Activated T-cell treated with anti-CD3 and anti-CD28 coated beads for 24 hours (primary cell): Measurements from ENCODE around the gene HNRNPA1L2.
"Not testable (repeated sequence)": the region's sequence is repeated elsewhere in the genome, so short reads cannot be mapped to it uniquely, and the experiment has no call there.

Experiments used
- DNase-seq: peaks from one replicate; pipeline ENCODE4 v3.0.0-alpha.2; 2020; ENCODE audit warnings: low read depth

Gene HNRNPA1L2

DNA sequence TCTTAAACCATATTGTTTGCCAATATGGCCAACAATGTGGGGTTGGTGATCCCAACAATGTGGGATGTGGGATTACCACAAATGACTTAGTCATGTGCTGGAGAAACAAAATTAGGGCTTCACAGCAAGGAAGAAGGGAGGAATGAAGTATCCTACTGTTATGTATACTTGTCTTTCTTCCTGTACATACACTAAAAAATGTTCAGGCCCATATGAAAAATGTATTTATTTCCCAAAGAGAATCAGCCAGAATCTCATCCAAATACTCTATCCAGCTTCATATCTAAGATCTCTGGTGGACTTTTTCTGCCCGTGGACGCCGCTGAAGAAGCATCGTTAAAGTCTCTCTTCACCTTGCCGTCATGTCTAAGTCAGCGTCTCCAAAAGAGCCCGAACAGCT is at the start of gene HNRNPA1L2:
Gene HNRNPA1L2 (plus strand): TSS at position 301 of the 400 bp plus-strand sequence. CDS start 62 bp downstream, at position 363.
- no peak for DNase-seq

DNA sequence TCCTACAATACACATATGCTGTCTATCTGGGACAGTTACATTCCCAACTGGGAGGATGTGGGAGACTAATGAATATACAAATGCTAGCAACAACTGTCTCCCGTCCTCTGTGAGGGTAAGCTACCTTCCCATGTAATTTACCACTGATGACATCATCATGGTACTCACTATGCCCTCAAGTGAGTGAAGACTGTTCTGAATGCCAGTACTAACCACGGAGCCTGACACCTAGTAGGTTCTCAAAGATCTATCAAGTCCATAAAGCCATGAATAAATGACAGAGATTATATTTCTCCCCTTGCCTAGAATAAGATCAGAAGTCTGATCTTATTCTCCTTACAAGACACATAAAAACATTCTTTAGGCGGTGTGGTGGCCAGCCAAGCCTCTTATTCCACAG is 49.1 kb upstream of the HNRNPA1L2 start:
- not testable (repeated sequence) for DNase-seq

DNA sequence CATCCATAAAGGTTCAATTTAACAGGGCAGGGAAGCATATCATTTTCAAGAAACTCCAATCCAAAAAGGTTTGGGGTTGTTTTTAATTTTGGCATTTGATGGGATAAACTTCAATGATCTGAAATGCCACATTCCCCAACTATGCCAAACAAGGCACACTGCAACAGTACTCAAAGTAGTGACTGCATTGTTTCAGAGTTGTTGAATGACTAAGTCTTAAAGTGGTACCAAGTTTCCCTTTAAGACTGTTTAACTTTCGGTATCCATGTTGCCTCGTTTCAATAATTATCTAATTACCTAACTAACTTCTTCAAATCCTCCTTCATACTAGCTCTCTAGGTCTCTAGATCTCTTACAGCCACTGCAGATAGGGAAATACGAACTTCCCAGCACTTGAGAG is 48.4 kb upstream of the HNRNPA1L2 start:
- DNase-seq = not testable (repeated sequence)

DNA sequence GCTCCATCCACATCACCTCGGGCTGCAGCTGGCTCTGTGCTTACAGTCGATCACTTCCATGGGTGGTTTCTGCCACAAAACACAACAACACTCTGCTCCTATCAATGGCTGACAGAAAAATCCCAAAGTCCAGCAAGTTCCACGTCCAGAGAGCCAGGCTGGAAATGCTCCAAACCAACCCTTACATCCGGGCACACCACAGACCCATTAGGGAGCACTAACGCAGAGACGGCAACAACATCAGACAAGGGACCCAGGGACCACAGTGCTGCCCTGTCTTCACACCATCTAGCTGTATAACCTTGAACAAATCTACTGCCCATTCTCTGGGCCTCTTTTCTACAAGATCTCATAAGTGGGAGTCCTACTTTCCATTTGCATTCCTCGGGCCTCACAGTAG is 47.9 kb upstream of the HNRNPA1L2 start:
- DNase-seq = not testable (repeated sequence)

DNA sequence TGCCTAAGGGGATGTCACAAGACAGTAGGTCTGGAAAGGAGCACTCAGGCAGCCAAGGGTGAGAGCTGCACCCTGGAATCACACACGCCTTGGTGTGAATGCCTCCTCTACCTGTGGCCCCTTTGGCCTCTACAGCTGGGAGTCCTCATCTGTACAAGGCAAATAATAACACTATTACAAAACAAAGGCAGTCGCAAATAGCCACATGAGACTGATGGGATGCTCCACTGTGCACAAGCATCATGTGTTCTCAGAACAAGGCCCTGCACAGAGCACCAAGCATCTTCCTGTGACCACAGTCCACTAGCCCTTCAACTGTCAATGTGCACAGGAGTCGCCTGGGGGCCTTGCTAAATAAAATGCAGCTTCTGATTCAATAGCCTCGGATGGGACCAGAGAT is 44.6 kb upstream of the HNRNPA1L2 start:
- no peak for DNase-seq

DNA sequence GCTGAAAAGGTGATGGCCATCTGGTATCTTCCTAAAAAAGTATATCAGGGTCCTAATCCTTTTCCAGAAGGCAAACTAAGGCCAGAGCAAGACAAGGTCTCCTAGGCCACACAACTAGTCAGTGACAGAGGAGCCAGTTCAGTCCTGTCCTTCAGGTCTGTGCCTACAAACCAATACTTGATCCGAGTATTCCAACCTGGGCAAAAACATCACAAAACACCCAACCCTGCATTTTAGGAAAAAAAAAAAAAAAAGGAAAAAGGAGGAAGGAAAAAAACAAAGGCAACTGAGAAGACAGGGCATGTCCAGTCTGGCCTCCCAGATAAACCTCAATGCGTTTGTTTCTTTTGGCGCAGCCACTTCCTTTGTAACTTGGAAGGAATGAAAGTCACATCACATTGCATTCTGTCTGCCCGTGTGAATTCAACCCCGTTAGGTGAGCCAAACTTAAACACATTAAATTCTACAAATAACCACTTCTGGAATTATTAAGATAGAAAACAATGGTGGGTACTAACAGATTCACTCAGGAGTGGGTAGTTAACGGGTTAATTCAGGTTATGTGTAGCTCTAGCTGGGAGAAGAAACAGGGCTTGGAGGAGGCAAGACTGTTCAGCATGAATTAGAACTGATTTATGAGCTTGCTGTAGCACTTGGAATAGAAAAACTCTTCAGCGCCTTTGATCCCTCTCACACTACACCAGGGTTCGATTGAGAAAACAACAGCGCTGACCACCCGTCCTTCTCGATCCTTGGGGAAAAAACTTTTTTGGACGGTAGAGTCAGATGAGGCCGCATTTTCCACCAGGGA is 43.0 kb upstream of the HNRNPA1L2 start:
- DNase-seq = no peak

DNA sequence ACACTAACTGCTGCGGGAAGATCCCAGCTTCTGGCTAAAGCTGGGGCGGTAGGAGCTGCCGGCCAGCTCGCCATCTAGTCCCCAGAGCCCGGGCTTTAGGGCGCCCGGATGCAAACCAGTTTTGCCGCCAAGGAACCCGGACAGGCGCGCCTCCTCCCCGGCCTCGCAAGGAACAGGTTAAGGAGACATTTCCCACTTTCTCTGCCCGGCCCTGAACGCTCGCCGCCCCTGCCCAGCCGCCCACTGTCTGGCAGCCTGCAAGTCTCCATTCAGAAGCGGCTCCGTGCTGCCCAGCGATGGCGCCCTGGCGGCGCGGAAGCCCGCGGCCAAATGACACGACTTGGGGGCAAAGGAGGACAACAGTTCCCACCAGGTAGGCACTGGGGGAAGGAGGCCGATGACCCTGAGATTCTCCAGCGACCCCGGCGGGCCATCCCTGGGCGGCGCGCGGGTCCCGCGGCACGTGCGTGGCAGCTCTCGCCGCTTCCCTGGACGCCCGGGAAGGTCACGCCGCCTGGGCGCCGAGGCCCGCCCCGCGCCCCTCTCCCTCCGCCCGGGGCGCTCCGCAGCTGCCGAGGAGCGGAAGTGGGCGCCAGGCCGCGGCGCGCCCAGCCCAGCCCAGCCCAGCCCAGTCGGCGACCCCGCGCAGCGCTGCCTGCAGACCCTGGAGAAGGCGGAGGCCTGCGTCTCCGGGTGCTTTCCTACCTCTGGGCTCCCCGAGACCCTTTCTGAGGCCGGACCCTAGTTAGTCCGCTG is 42.2 kb upstream of the HNRNPA1L2 start:
- DNase-seq = no peak

DNA sequence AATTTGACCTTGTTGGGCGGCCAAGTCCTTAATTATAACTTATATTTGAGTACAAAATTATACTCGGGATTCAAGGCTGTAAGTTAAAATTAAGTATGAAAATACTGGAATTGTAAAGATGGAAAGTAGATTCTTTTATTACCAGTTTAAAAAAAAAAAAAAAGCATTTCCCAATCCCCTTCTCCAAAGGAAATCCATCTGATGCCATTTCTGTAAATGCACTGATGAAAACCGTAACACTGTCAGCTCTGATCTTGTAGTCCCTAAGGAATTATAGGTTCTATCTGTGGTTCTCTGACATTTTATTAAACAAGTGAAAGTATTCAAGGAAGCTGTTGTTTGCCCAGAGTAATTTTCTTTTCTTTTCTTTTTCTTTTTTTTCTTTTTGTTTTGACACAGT is 41.6 kb upstream of the HNRNPA1L2 start:
- DNase-seq = no peak

DNA sequence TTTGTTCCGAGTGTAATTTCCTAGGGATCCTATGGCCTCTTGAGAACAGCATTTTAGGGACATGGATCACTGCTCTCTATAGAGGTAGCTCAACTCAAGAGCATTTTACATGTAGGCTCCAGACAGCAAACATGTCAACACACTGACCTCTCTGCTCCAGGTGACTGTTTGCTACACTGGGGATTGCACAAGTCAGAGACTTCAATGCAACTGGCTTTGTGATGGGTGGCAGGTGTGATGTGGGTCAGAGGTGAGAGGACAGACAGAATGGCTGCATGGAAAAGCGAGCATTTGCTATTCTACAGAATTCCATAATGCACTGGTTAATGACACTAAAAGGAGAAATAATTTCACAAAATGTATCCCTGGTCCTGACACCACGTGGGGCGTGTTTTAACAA is 38.9 kb upstream of the HNRNPA1L2 start:
- not testable (repeated sequence) for DNase-seq

DNA sequence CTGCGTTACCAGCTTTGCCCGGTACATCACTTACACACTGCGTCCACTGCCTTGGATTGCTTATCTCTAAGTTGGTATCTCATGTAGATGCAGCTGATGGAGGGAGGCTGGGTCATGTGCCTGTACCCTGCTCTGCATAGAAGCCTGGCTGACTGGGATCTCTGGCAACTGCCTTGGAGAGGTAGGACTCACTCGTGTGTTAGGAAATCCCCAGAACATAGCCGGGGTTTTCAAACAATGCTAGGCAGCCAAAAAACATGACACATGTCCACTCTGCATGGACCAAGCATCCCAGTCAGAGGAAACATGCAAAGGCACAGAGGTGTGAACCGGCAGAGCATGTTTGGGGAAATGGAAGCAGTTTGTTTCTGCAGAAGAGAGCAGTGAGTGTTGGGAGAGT is 36.1 kb upstream of the HNRNPA1L2 start:
- not testable (repeated sequence) for DNase-seq

DNA sequence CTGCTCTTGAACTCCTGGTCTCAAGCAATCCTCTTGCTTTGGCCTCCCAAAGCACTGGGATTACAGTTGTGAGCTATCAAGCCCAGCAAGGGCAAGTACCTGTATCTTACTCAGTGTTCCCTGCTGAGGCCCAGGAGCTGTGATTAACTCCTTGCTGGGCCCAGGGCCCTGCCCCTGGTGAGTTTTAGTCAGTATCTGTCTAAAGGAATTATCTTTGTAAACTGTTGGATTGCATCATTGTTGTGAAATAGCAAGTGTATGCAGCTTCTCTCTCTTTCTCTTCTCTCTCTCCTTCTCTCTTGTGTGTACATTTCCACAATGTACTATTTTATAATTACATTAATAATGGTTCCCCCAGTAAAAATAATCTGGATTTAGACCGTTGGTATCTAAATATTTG is 35.4 kb upstream of the HNRNPA1L2 start:
- DNase-seq = not testable (repeated sequence)

DNA sequence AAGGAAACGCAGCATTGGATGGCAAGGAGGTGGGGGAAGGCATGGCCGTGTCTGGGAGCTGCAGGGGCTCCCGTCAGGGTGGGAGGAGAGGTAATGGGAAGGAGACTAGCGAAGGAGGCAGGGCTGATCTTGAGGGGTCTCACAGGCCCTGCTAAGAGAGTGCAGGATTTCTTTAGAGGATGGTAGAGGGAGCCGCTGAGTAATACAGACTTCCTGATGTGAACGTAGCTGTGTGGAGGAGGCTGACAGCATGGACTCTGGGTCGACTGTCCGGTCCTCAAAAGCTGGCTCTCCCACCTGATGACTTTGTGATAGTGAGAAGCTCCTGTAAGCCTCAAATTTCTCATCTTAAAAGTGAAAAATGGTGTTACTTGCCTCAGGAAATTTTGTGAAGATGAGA is 34.0 kb upstream of the HNRNPA1L2 start:
- DNase-seq = not testable (repeated sequence)

DNA sequence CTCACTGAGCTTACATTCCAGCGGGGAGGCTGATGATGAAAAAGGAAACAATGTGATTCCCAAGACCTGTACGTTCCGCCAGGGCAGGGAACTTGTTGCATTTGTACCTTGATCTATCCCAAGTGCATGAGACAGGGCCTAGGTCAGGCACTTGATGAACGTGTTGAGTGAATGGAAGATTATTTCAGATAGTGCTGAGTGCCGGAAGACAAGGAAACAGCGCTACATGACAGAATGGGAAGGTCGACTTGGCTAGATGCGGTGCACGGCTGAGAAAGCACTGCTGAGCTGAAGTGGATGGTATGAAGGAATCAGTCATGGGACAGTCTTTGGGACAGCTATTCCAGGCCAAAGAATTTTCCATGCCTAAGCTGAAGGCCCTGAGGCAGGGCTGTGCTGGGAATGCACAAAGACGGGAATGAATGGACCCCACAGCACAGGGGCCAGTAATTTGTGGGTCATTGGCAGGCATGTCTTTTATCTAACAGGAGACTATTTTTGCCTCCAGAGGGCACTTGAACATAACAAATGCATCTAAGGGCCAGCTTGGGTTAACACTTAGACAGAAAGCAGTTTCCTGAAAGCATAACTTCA is 33.1 kb upstream of the HNRNPA1L2 start:
- DNase-seq = not testable (repeated sequence)

DNA sequence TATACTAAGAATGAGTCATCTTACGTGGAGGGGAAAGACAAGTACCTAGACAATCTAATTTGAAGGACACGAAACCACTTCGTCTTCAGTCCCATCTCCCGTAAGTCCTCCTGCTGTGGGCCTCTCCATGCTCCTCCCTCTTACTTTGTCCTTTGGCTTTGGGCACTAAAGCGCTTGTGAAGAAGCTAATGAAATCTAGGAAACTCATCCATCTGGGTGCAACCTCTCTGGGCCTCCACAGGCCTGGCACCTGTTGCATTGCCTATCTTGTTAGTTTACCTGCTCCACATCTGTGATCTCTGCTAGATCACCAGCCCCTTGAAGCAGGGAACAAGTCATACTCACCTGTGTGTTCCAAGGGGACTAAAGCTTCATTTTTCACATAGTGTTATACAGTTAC is 32.1 kb upstream of the HNRNPA1L2 start:
- not testable (repeated sequence) for DNase-seq

DNA sequence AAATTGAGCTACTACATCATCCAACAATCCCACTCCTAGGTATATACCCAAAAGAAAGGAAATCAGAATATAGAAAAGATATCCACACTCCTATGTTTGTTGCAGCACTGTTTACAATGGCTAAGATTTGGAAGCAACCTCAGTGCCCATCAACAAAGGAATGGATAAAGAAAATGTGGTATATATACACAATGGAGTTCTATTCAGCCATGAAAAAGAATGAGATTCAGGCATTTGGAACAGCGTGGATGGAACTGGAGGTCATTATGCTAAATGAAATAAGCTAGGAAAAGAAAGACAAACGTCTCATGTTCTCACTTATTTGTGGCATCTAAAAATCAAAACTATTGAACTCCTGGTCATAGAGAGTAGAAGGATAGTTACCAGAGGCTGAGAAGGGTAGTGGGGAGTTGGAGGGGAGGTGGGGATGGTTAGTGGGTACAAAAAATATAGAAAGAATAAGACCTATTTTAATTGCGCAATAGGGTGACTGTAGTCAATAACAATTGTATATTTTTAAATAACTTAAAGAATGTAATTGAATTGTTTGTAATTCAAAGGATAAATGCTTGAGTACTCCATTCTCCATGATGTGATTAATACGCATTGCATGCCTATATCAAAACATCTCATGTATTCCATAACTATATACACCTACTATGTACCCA is 27.0 kb upstream of the HNRNPA1L2 start:
- no peak for DNase-seq

DNA sequence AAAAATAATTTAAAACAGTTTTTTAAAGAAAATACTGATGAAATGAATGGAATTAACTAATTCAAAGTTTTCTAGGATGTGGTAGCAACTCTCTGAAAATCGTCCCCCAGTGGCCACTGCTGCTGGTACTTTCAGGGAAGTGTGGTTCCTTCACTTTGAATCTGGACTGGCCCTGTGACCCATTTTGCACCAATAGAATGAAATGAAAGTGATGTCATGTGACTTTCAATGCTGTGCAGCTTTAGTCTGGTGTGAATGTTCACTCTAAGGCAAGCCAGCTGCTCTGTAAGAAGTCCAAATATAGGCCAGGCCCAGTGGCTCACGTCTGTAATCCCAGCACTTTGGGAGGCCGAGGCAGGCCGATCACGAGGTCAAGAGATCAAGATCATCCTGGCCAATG is 26.4 kb upstream of the HNRNPA1L2 start:
- no peak for DNase-seq

DNA sequence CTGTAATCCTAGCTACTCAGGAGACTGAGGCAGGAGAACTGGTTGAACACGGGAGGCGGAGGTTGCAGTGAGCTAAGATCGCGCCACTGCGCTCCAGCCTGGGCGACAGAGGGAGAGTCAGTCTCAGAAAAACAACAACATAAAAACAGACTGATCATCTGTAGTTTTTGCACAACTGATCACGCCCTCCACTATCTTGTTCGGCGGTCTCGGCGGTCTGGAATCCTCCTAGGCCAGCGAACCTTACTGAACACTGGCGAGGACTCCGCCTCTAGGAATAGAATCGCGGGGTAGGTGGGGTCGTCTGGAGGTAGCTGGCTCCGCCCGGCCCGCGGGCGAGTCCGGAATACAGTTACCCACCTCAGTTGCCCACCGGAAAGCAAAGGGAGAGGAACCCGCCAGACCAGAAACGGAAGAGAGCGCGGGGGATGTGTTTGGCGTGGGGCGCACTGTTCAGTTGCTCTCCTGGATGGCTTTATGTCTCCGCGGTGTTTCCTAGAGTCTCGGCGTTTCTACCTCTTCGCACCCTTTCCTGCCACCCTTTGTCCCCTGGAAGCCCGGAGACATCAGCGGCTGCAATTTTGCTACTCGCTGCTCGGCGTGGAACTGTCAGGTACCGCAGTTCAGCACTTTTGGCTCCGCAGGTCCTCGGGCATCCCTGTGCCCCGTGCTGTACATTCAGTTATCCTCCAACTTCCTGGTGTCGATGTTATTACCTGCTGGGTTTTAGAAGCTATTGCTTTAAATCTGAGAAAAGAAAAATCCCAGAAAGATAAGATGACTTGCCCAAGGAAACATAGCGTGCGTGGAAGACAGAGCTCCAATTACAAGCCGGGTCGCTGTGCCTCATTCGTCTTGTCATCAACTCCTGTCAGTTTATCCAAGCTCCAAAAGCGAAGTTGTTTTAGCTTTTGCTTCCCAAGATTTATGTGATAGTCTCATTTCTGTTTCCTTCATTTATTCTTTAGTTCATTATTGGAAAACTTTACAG is 24.9 kb upstream of the HNRNPA1L2 start:
- DNase-seq = peak; percentile 86

DNA sequence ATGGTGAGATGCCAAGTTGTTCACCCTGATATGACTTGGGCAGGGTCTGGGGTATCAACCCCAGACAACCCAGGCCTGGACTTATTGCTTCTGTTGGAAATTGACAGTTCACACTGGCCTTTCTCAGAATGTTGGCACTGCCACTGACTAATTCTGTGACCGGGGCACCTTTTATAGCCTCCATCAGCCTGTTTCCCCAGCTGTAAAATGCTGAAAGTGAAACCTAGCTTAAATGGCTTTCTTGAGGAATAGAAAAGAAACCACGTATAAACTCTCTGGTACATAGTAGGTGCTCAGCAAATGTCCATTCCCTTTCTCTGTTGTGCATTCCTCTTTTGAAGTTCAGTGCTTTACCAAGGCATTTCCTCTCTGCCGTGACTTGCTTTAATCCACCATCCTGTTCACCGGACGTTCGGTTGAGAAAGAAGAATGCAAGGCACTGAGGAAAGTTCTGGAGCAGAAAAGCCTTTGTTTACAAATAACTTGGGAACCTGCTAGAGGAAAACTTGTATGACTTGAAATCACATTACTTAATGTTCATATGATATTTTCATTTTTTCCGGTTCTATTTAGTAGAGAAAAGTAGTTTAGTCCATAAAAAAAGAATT is 11.0 kb upstream of the HNRNPA1L2 start:
- DNase-seq = not testable (repeated sequence)

DNA sequence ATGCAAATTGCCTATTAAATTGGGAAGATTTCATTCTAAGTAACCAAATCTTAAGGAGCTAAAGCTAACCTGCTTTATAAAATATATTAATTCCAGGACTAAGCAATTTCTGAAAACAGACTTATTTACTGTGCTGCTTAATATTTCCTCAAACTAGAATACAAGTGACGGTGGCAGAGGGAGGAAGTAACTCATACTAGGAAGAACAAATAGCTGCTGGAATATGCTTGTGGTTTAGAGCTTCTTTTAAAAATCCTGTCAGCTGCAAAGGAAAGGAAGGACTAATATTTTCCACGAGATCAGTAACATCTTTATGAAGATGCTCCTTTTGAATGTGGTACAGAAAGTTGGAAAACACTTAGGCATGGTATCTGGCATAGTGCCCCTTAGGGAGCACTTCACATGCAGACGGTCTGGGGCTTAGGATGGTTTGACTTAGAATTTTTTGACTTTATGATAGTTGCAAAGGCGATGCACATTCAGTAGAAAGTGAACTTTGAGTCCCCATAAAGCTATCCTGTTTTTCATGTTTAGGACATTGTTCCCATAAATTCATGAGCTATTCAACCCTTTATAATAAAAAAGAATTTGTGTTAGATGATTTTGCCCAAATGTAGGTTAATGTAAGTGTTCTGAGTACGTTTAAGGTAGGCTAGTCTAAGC is 3.4 kb upstream of the HNRNPA1L2 start:
- no peak for DNase-seq

DNA sequence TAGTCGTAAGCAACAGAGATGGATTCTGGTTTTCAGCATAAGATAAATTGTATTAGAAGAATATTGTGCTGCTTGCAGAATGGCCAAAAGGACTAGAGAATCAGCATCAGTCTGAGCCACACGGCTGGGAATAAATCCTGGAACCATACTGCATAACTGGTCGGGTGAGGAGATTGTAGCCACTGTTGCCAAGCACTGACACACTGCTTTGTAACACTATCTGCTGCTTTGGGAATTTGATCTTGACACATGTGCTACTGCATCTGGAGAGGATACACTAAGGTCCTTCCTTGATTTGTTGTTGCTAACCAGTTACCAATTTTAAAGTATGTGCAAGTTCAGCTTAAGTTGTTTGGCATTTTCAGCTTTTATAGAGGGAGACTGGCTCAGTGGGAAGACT is 1.9 kb downstream of the HNRNPA1L2 start:
- DNase-seq = no peak
